SK-N-SH (cell line): Measurements from ENCODE around the gene GTF2F2. TPM values are rescaled to one million over a fixed set of nuclear protein-coding genes. Genes with fewer than 3 reads are reported as not detected.

ENCODE experiments used
- CTCF ChIA-PET: fragments of 300-600, 350-600 bp; formaldehyde crosslinking; extraction: SDS; loops from one replicate; lab custom pipeline; 2021; lab: Yijun Ruan, JAX
- POLR2A ChIA-PET: fragments of 350-600 bp; sonication (Branson Sonifier 250); formaldehyde crosslinking; extraction: SDS; loops from one replicate; lab custom pipeline; 2020; ENCODE audit warnings: antibody characterized with exemption, inconsistent platforms; lab: Yijun Ruan, JAX
- DNase-seq: peaks from one replicate; pipeline ENCODE4 v3.0.0; 2012
- H2AFZ ChIP-seq: fragments of 200-600 bp; sonication (generic); 2 replicates; pipeline ENCODE4 v1.8.1; 2016; ENCODE audit warnings: antibody characterized with exemption, mild to moderate bottlenecking, low read depth
- H3F3A ChIP-seq: fragments of 200-600 bp; sonication (generic); replicated peaks from 2 replicates; pipeline ENCODE3; 2016; ENCODE audit warnings: antibody characterized with exemption, mild to moderate bottlenecking; ENCODE audit not compliant: insufficient read depth
- H3K27ac ChIP-seq, 2 experiments: fragments of 200-500 bp in 1 of 2; fragments of 200-600 bp in 1 of 2; sonication (Bioruptor generic) in 1 of 2; sonication (generic), shearing (Covaris generic) in 1 of 2; 2 replicates each; pipeline versions ENCODE4 v1.5.1 to v1.6.1; 2014 to 2016; ENCODE audit warnings: low read depth in 2 of 2, inconsistent platforms in 1 of 2, low read length in 1 of 2, mild to moderate bottlenecking in 1 of 2, mixed read lengths in 1 of 2
- H3K27me3 ChIP-seq: fragments of 200-600 bp; sonication (generic), shearing (Covaris generic); 2 replicates; pipeline ENCODE4 v1.6.1; 2016; ENCODE audit warnings: mixed run types; ENCODE audit not compliant: insufficient read depth
- H3K36me3 ChIP-seq, 2 experiments: fragments of 200-500 bp in 1 of 2; fragments of 200-600 bp in 1 of 2; sonication (Bioruptor generic) in 1 of 2; sonication (generic) in 1 of 2; replicated peaks in 1 of 2; 2 replicates each; pipeline versions ENCODE3 to v1.5.1; 2014 to 2016; ENCODE audit warnings: low read length in 1 of 2, mild to moderate bottlenecking in 1 of 2; ENCODE audit not compliant: insufficient read depth in 2 of 2, control insufficient read depth in 1 of 2
- H3K4me1 ChIP-seq, 2 experiments: fragments of 200-500 bp in 1 of 2; fragments of 200-600 bp in 1 of 2; sonication (Bioruptor generic) in 1 of 2; sonication (generic), shearing (Covaris generic) in 1 of 2; 2 replicates each; pipeline versions ENCODE4 v1.5.1 to v1.6.1; 2014 to 2016; ENCODE audit warnings: low read depth in 1 of 2, low read length in 1 of 2, mixed run types in 1 of 2; ENCODE audit not compliant: insufficient read depth in 2 of 2, control insufficient read depth in 1 of 2
- H3K4me2 ChIP-seq: fragments of 200-600 bp; sonication (generic), shearing (Covaris generic); 2 replicates; pipeline ENCODE4 v1.6.1; 2017; ENCODE audit warnings: mixed run types
- H3K4me3 ChIP-seq, 2 experiments: fragments of 200-500 bp in 1 of 2; fragments of 200-600 bp in 1 of 2; sonication (Bioruptor generic) in 1 of 2; sonication (generic), shearing (Covaris generic) in 1 of 2; 2 replicates each; pipeline versions ENCODE4 v1.5.1 to v1.8.1; 2014 to 2016; ENCODE audit warnings: low read depth in 2 of 2, inconsistent platforms in 1 of 2, low read length in 1 of 2, mild to moderate bottlenecking in 1 of 2, mixed read lengths in 1 of 2, moderate library complexity in 1 of 2
- H3K79me2 ChIP-seq: fragments of 200-600 bp; sonication (generic); 2 replicates; pipeline ENCODE4 v1.8.1; 2017; ENCODE audit warnings: mild to moderate bottlenecking; ENCODE audit not compliant: insufficient read depth
- H3K9ac ChIP-seq: fragments of 200-600 bp; sonication (generic); 2 replicates; pipeline ENCODE4 v1.6.1; 2017; ENCODE audit warnings: mixed run types
- H3K9me2 ChIP-seq: fragments of 200-600 bp; sonication (generic); 2 replicates; pipeline ENCODE4 v1.6.1; 2017; ENCODE audit warnings: mixed run types
- H3K9me3 ChIP-seq: fragments of 200-600 bp; sonication (generic); 2 replicates; pipeline ENCODE4 v1.6.1; 2017; ENCODE audit warnings: mixed run types, mild to moderate bottlenecking, moderate library complexity
- H4K20me1 ChIP-seq: fragments of 200-600 bp; sonication (generic); 2 replicates; pipeline ENCODE4 v1.6.1; 2017; ENCODE audit warnings: mild to moderate bottlenecking, mixed run types; ENCODE audit not compliant: insufficient read depth
- CHD2 ChIP-seq: fragments of 150-350 bp; IDR thresholded peaks from 2 replicates; pipeline ENCODE4 v1.6.1; 2018; ENCODE audit warnings: low read length; ENCODE audit not compliant: partially characterized antibody
- ELF1 ChIP-seq: IDR thresholded peaks from 2 replicates; pipeline ENCODE4 v1.4.0; 2012
- EP300 ChIP-seq, 2 experiments: IDR thresholded peaks; 2 replicates each; pipeline versions ENCODE4 v1.4.0 to v1.6.1; 2012; ENCODE audit warnings: borderline replicate concordance in 1 of 2, low read depth in 1 of 2, low read length in 1 of 2
- EZH2phosphoT487 ChIP-seq: fragments of 200-600 bp; sonication (generic); IDR thresholded peaks from 2 replicates; pipeline ENCODE4 v1.6.1; 2017; ENCODE audit warnings: low read depth, mixed run types, mild to moderate bottlenecking, antibody characterized with exemption, moderate library complexity, borderline replicate concordance
- FOXJ3 ChIP-seq: sonication (generic); formaldehyde crosslinking; IDR thresholded peaks from 2 replicates; pipeline ENCODE4 v1.5.1; 2020; ENCODE audit warnings: mild to moderate bottlenecking, missing genetic modification reagents
- GATA2 ChIP-seq: sonication (generic); formaldehyde crosslinking; IDR thresholded peaks from 2 replicates; pipeline ENCODE4 v1.5.0; 2020; ENCODE audit warnings: mild to moderate bottlenecking, missing genetic modification reagents
- JUND ChIP-seq: IDR thresholded peaks from 2 replicates; pipeline ENCODE4 v1.4.0; 2012
- NFIC ChIP-seq: IDR thresholded peaks from 2 replicates; pipeline ENCODE4 v1.4.0; 2012; ENCODE audit warnings: borderline replicate concordance
- RFX5 ChIP-seq: IDR thresholded peaks from 2 replicates; pipeline ENCODE4 v1.6.1; 2012; ENCODE audit warnings: mild to moderate bottlenecking, improper control_type of control experiment, low read length
- SMC3 ChIP-seq: IDR thresholded peaks from 2 replicates; pipeline ENCODE4 v1.6.1; 2012; ENCODE audit warnings: low read depth, low read length, improper control_type of control experiment
- WGBS: methylation state at CpG from one replicate; pipeline ENCODE4 v1.1.6; 2017; ENCODE audit warnings: low lambda C conversion rate; 5-methylcytosine and 5-hydroxymethylcytosine counted together
- polyA plus RNA-seq, 3 experiments: library from polyadenylated mRNA; depleted of rRNA; stranded (reverse); fragments of >200 nt; gene quantifications; 2 replicates each; pipeline ENCODE4 v1.2.3, GENCODE V29; 2012
- TF ChIP-seq, protein P1 (sequence below): IDR thresholded peaks from 2 replicates; pipeline ENCODE4 v1.4.0; 2012; ENCODE audit warnings: low read depth, borderline replicate concordance
- TF ChIP-seq, protein P2 (sequence below): IDR thresholded peaks from 2 replicates; pipeline ENCODE4 v1.4.0; 2012; ENCODE audit warnings: low read depth
- TF ChIP-seq, protein P3 (sequence below): fragments of 200-600 bp; sonication (generic); IDR thresholded peaks from 2 replicates; pipeline ENCODE4 v1.6.1; 2017; ENCODE audit warnings: antibody characterized with exemption, mild to moderate bottlenecking, moderate library complexity
- TF ChIP-seq, protein P4 (sequence below): IDR thresholded peaks from 2 replicates; pipeline ENCODE4; 2012

Gene GTF2F2
- polyA plus RNA-seq, 1 of the 3 experiments (the other 2 are of a cell fraction), result 24.2 TPM

DNA sequence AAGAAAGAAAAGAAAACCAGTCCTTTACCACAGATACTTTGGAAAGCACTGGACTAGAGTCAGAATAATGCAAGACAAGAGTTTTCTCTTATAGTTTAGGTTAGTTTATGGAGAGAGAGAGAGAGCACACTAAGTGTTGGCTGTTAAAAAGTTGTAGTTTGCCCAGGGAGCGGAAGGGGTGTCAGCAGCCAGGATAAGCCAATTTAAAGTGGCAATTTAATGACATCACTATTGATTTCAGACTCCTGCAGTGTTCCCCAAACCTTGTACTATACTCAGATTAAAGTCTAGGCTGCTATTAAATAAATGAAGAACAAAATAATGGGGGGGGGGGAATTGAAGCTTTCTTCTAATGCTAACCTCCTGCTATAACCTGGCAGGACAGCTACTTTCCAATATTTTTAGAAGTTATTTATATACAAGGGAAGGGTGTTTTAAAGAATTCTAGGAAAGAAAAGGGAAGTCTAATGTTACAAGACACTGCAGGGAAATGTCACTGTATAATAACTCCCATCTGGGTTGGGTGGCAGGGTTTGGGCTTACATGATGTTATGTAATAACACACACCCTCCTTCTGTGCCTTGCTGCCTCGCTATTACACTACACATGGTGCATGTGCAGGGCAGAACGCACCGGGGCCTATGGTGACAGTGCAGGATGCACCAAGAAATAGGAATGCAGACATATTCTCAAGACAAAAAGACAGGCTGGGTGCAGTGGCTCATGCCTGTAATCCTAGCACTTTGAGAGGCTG, 200.7 kb downstream of the GTF2F2 start:
- H3K27me3 ChIP-seq, result no peaks in the 10 kb centered on the region
- H3K36me3 ChIP-seq, result no peaks in the 10 kb centered on the region
- no peak for DNase-seq
- H2AFZ ChIP-seq, result no peak overlapping the region
- H3K4me2 ChIP-seq, result no peak overlapping the region
- H3K4me1 ChIP-seq, result peaks cover 0 to 15% of the 10 kb centered on the region in 2 experiments; a peak in 3 of 4 replicates
- H3K27ac ChIP-seq, result no peak overlapping the region
- no peak overlapping the region for H3K4me3 ChIP-seq
- H3K9me3 ChIP-seq, result no peaks in the 10 kb centered on the region
- CTCF ChIA-PET, result interaction anchor here (1.3 to 2.1 kb wide), 3 partner anchors 11 to 274 kb away, joined by 3 to 6 read pairs (median 6); no protein-coding TSS in a partner anchor
- no peak overlapping the region for H3K9ac ChIP-seq
- H4K20me1 ChIP-seq, result no peaks in the 10 kb centered on the region
- H3K9me2 ChIP-seq, result no peaks in the 10 kb centered on the region
- no peaks in the 10 kb centered on the region for H3K79me2 ChIP-seq
- POLR2A ChIA-PET, result no interaction called here
- 90% methylated on average over 4 of the region's 4 CpGs for WGBS
- H3F3A ChIP-seq, result peaks cover 15% of the 10 kb centered on the region
- TF ChIP-seq, protein P1, sequence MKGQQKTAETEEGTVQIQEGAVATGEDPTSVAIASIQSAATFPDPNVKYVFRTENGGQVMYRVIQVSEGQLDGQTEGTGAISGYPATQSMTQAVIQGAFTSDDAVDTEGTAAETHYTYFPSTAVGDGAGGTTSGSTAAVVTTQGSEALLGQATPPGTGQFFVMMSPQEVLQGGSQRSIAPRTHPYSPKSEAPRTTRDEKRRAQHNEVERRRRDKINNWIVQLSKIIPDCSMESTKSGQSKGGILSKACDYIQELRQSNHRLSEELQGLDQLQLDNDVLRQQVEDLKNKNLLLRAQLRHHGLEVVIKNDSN, result no peak
- no peak for TF ChIP-seq EP300 (IDR thresholded peaks at IDR 0.05; ENCODE audit: borderline replicate concordance in 1 of 2, low read depth in 1 of 2, low read length in 1 of 2)
- TF ChIP-seq FOXJ3 (CRISPR knock-in tag), result no peak
- no peak for TF ChIP-seq SMC3
- no peak for TF ChIP-seq JUND
- TF ChIP-seq, protein P2, sequence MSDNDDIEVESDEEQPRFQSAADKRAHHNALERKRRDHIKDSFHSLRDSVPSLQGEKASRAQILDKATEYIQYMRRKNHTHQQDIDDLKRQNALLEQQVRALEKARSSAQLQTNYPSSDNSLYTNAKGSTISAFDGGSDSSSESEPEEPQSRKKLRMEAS, result no peak
- no peak for TF ChIP-seq ELF1
- TF ChIP-seq NFIC, result no peak
- TF ChIP-seq CHD2, result no peak
- TF ChIP-seq, protein P3, sequence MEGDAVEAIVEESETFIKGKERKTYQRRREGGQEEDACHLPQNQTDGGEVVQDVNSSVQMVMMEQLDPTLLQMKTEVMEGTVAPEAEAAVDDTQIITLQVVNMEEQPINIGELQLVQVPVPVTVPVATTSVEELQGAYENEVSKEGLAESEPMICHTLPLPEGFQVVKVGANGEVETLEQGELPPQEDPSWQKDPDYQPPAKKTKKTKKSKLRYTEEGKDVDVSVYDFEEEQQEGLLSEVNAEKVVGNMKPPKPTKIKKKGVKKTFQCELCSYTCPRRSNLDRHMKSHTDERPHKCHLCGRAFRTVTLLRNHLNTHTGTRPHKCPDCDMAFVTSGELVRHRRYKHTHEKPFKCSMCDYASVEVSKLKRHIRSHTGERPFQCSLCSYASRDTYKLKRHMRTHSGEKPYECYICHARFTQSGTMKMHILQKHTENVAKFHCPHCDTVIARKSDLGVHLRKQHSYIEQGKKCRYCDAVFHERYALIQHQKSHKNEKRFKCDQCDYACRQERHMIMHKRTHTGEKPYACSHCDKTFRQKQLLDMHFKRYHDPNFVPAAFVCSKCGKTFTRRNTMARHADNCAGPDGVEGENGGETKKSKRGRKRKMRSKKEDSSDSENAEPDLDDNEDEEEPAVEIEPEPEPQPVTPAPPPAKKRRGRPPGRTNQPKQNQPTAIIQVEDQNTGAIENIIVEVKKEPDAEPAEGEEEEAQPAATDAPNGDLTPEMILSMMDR, result no peak
- TF ChIP-seq GATA2 (CRISPR knock-in tag), result no peak
- TF ChIP-seq RFX5, result no peak
- TF ChIP-seq EZH2phosphoT487, result no peak
- TF ChIP-seq, protein P4, sequence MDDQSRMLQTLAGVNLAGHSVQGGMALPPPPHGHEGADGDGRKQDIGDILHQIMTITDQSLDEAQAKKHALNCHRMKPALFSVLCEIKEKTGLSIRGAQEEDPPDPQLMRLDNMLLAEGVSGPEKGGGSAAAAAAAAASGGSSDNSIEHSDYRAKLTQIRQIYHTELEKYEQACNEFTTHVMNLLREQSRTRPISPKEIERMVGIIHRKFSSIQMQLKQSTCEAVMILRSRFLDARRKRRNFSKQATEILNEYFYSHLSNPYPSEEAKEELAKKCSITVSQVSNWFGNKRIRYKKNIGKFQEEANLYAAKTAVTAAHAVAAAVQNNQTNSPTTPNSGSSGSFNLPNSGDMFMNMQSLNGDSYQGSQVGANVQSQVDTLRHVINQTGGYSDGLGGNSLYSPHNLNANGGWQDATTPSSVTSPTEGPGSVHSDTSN, result no peak
